K562 (cell line): ENCODE data around the gene COPB2.
"Not testable (repeated sequence)": the region's sequence is repeated elsewhere in the genome, so short reads cannot be mapped to it uniquely, and the experiment has no call there.

Source experiments
- BRF2 ChIP-seq: IDR thresholded peaks from 3 replicates; pipeline ENCODE4 v1.6.1; 2011; ENCODE audit warnings: borderline replicate concordance, mild to moderate bottlenecking; ENCODE audit not compliant: insufficient read length, insufficient read depth
- CTCF ChIP-seq, 3 experiments: IDR thresholded peaks in 2 of 3; conservative IDR thresholded peaks in 1 of 3; 2 replicates each; pipeline ENCODE4 v1.5.1; 2011 to 2012; ENCODE audit warnings: low read length in 3 of 3, mild to moderate bottlenecking in 3 of 3, control low read depth in 2 of 3, improper control_type of control experiment in 1 of 3, inconsistent platforms in 1 of 3, low read depth in 1 of 3, mixed read lengths in 1 of 3, moderate library complexity in 1 of 3; ENCODE audit not compliant: insufficient read depth in 2 of 3
- GTF2A2 ChIP-seq: IDR thresholded peaks from 2 replicates; pipeline ENCODE4 v1.6.1; 2016; ENCODE audit warnings: mild to moderate bottlenecking, missing genetic modification characterization, missing compliant biosample characterization
- HIVEP1 ChIP-seq: fragments of 250-450 bp; sonication (Bioruptor Pico); IDR thresholded peaks from 2 replicates; pipeline ENCODE4 v1.4.0; 2020; ENCODE audit warnings: mild to moderate bottlenecking
- MAX ChIP-seq: sonication (generic); formaldehyde crosslinking; IDR thresholded peaks from 2 replicates; pipeline ENCODE4 v1.9.0; 2022; ENCODE audit warnings: mild to moderate bottlenecking, missing genetic modification reagents
- MAZ ChIP-seq, 2 experiments: fragments of 450-650 bp in 1 of 2; sonication (generic) in 1 of 2; formaldehyde crosslinking; IDR thresholded peaks in 1 of 2; conservative IDR thresholded peaks in 1 of 2; 2 replicates each; pipeline versions ENCODE4 v1.4.0 to v1.5.0; 2020; ENCODE audit warnings: mild to moderate bottlenecking in 1 of 2, missing genetic modification reagents in 1 of 2
- NR2C1 ChIP-seq, 2 experiments: fragments of 450-650 bp; IDR thresholded peaks; 2 replicates each; pipeline ENCODE4 v1.6.1; 2017; ENCODE audit warnings: mild to moderate bottlenecking in 2 of 2, antibody characterized with exemption in 1 of 2, inconsistent platforms in 1 of 2, missing compliant biosample characterization in 1 of 2, missing genetic modification characterization in 1 of 2
- YY1 ChIP-seq, 3 experiments: IDR thresholded peaks; 2 replicates each; pipeline ENCODE4 v1.6.1; 2011; ENCODE audit warnings: low read length in 2 of 3, mild to moderate bottlenecking in 2 of 3, moderate library complexity in 2 of 3, borderline replicate concordance in 1 of 3, control low read depth in 1 of 3, low read depth in 1 of 3; ENCODE audit not compliant: insufficient read depth in 3 of 3, insufficient replicate concordance in 2 of 3, control insufficient read depth in 1 of 3, insufficient read length in 1 of 3; ENCODE audit errors: extremely low read depth in 1 of 3
- ZNF280B ChIP-seq: fragments of 250-450 bp; sonication (Bioruptor Pico); IDR thresholded peaks from 2 replicates; pipeline ENCODE4 v1.5.1; 2021; ENCODE audit warnings: mild to moderate bottlenecking
- ZNF398 ChIP-seq: fragments of 250-450 bp; sonication (Bioruptor Pico); IDR thresholded peaks from 2 replicates; pipeline ENCODE4 v1.8.0; 2021; ENCODE audit warnings: moderate library complexity, mild to moderate bottlenecking, inconsistent platforms
- ZNF589 ChIP-seq: fragments of 200-800 bp; sonication (Bioruptor generic); IDR thresholded peaks from 2 replicates; pipeline ENCODE4 v1.6.1; 2016; ENCODE audit warnings: low read depth, missing genetic modification characterization, missing compliant biosample characterization

GRCh38 chr3:139382291-139382690, 7.2 kb downstream of the COPB2 start:
- not testable (repeated sequence) for TF ChIP-seq NR2C1 (IDR thresholded peaks at IDR 0.05); NR2C1 (tag; IDR thresholded peaks at IDR 0.05); GTF2A2 (tag); HIVEP1 (CRISPR knock-in tag); ZNF589 (CRISPR knock-in tag); MAX (CRISPR knock-in tag); YY1 (IDR thresholded peaks at IDR 0.05; ENCODE audit: borderline replicate concordance in 1 of 3, control insufficient read depth in 1 of 3, extremely low read depth in 1 of 3, insufficient read depth in 3 of 3, insufficient read length in 1 of 3, insufficient replicate concordance in 2 of 3, low read depth in 1 of 3, low read length in 2 of 3); ZNF280B (CRISPR knock-in tag); ZNF398 (CRISPR knock-in tag); MAZ (CRISPR knock-in tag; conservative IDR thresholded peaks at IDR 0.05 in 1 of 2, IDR thresholded peaks at IDR 0.05 in 1 of 2); CTCF (IDR thresholded peaks at IDR 0.05 in 2 of 3, conservative IDR thresholded peaks at IDR 0.05 in 1 of 3; ENCODE audit: insufficient read depth in 2 of 3, low read depth in 1 of 3, low read length in 3 of 3); BRF2
